GM12801 (cell line): ENCODE results near the gene PAX4.

Experiments
- CTCF ChIP-seq: IDR thresholded peaks from one replicate; pipeline ENCODE4 v1.5.1; 2011; ENCODE audit warnings: control low read depth; ENCODE audit not compliant: insufficient read length; ENCODE audit errors: extremely low read depth

PAX4 gene

GRCh38 chr7:127647636-127648035 lies 29.7 kb upstream of the PAX4 start:
- no peak for TF ChIP-seq CTCF

DNA sequence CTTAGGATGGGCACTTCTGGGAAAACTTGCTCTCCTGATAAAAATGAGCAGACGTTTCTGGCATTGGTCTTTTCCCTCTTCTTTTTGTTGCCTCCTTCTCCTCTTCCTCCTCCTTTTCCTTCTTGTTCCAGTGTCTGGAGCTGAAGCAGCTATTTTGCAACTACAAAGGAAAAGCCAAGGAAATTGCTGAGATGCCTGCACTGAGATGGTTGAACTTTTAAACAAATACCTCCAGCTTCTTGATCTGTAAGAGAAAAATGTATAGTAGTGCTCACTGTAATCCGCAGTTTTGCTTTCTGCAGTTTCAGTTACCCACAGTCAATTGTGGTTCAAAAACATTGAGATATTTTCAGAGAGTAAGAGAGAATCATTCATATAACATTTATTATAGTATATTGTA lies 26.5 kb upstream of the PAX4 start:
- TF ChIP-seq CTCF = no peak

DNA sequence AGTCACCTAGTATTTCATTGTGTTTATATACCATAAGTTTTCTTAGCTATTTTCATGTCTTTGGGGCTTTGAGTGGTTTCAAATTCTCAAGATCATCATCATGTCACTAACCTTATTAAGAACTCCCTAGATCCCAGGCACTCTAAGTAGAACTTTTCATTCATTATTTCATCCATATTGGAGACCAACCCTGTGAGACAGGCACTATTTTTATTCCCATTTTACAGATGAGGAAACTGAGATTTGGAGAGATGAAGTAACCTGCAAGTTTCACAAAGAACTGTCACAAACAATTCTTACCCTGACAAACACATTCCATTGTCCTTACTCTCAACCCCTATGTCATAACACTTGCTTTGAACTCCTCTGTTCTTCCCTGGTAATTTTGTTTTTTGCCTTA lies 20.3 kb upstream of the PAX4 start:
- no peak for TF ChIP-seq CTCF

- no peak for TF ChIP-seq CTCF
These were observed 17.8 kb upstream of the PAX4 start for GRCh38 chr7:127635659-127636285.

GRCh38 chr7:127632276-127632910 lies 14.5 kb upstream of the PAX4 start:
- TF ChIP-seq CTCF = no peak

- no peak for TF ChIP-seq CTCF
These were observed 11.4 kb upstream of the PAX4 start for GRCh38 chr7:127629268-127629854.

DNA sequence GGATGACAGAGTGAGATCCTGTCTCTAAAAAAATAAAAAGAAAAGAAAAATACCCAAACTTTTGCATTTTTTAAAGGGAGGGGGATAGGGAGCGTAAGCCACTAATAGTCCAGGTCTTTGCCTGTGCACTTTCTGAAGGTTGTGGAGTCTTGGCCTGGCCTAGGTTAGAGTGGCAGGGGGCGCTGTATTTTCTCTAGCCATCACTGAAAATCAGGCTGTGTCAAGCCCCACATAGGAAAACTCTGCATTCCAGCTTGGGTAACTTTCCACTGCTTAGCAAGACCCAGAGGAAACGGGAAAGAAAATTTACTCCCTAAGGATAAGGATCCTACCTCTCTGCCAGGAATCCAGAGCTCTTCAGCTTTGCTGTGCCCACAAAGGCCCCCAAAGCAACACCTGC lies 10.5 kb upstream of the PAX4 start:
- no peak for TF ChIP-seq CTCF
